OCI-LY7 (cell line): Measurements from ENCODE around the gene ZNF423.

Experiments used
- EZH2phosphoT487 ChIP-seq: fragments of 200-600 bp; sonication (generic); IDR thresholded peaks from 2 replicates; pipeline ENCODE4 v1.6.1; 2018; ENCODE audit warnings: low read depth, borderline replicate concordance, mild to moderate bottlenecking, mixed run types, antibody characterized with exemption, low read length, moderate library complexity, mixed read lengths
- TF ChIP-seq, protein P1 (sequence below): fragments of 200-600 bp; sonication (generic); conservative IDR thresholded peaks from 2 replicates; pipeline ENCODE4 v1.5.1; 2014; ENCODE audit warnings: mild to moderate bottlenecking, antibody characterized with exemption, low read length, moderate library complexity, mixed read lengths

DNA sequence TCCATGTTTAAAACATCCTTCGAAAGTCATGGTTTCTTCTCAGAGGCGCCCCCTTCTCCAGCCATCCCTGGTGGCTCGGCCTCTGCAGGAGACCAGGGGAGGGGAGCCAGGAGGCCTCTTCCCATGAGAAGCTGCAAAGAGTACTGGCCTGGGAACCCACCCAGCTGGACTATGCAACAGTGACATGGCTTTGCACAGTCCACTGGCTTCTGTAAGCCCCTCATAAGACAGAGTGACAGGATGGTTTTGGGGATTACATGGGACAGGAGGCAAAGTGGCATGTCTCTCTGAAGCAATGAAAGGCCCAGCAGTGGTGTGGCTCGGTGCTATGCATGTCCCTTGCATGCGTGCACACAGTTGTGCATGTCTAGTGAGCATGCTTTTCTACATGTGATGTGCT lies 382.8 kb downstream of the ZNF423 start:
- TF ChIP-seq, protein P1, sequence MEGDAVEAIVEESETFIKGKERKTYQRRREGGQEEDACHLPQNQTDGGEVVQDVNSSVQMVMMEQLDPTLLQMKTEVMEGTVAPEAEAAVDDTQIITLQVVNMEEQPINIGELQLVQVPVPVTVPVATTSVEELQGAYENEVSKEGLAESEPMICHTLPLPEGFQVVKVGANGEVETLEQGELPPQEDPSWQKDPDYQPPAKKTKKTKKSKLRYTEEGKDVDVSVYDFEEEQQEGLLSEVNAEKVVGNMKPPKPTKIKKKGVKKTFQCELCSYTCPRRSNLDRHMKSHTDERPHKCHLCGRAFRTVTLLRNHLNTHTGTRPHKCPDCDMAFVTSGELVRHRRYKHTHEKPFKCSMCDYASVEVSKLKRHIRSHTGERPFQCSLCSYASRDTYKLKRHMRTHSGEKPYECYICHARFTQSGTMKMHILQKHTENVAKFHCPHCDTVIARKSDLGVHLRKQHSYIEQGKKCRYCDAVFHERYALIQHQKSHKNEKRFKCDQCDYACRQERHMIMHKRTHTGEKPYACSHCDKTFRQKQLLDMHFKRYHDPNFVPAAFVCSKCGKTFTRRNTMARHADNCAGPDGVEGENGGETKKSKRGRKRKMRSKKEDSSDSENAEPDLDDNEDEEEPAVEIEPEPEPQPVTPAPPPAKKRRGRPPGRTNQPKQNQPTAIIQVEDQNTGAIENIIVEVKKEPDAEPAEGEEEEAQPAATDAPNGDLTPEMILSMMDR = no peak
- no peak for TF ChIP-seq EZH2phosphoT487
